H1 (cell line): Measurements from ENCODE around the gene RCSD1. TPM values are rescaled to one million over a fixed set of nuclear protein-coding genes. Genes with fewer than 3 reads are reported as not detected.

Source experiments
- CTCF ChIA-PET: fragments of 300-600 bp; sonication (Branson Sonifier 250); formaldehyde crosslinking; loops from one replicate; lab custom pipeline; 2021; ENCODE audit not compliant: partially characterized antibody; lab: Charles Lee
- POLR2A ChIA-PET: fragments of 300-600 bp; sonication (Branson Sonifier 250); formaldehyde crosslinking; loops from one replicate; lab custom pipeline; 2021; ENCODE audit warnings: inconsistent platforms; ENCODE audit not compliant: partially characterized antibody; lab: Charles Lee
- DNase-seq, 2 experiments: peaks; one replicate each; pipeline versions ENCODE4 v3.0.0 to v3.0.0-alpha.2; 2010 to 2022; ENCODE audit warnings: low spot score in 2 of 2, low read depth in 1 of 2, mixed read lengths in 1 of 2
- FAIRE-seq: peaks from 2 replicates; lab custom pipeline; 2011; peaks lifted over from hg19 to GRCh38; lab: Jason Lieb, UNC
- H2AFZ ChIP-seq: 2 replicates; pipeline ENCODE4 v1.8.1; 2012; ENCODE audit warnings: low read length, inconsistent platforms
- H2AK5ac ChIP-seq: 2 replicates; pipeline ENCODE4 v1.6.1; 2013; ENCODE audit warnings: low read depth, low read length
- H2BK120ac ChIP-seq: replicated peaks from 2 replicates; pipeline ENCODE3; 2013; ENCODE audit warnings: low read depth, low read length, inconsistent platforms
- H2BK12ac ChIP-seq: 2 replicates; pipeline ENCODE4 v1.6.1; 2013; ENCODE audit warnings: low read depth, low read length
- H2BK15ac ChIP-seq: 2 replicates; pipeline ENCODE4 v1.6.1; 2013; ENCODE audit warnings: low read length
- H2BK20ac ChIP-seq: 2 replicates; pipeline ENCODE4 v1.6.1; 2013; ENCODE audit warnings: low read length
- H2BK5ac ChIP-seq: 2 replicates; pipeline ENCODE4 v1.6.1; 2013; ENCODE audit warnings: low read depth, low read length
- H3K14ac ChIP-seq: 2 replicates; pipeline ENCODE4 v1.6.1; 2013; ENCODE audit warnings: inconsistent platforms; ENCODE audit not compliant: insufficient read length
- H3K18ac ChIP-seq: 2 replicates; pipeline ENCODE4 v1.6.1; 2013; ENCODE audit warnings: low read length; ENCODE audit errors: extremely low read depth
- H3K23ac ChIP-seq: 2 replicates; pipeline ENCODE4 v1.6.1; 2013; ENCODE audit warnings: inconsistent platforms; ENCODE audit not compliant: insufficient read length
- H3K23me2 ChIP-seq: 2 replicates; pipeline ENCODE4 v1.6.1; 2013; ENCODE audit warnings: low read depth, low read length
- H3K27ac ChIP-seq: 2 replicates; pipeline ENCODE4 v1.6.1; 2011; ENCODE audit warnings: low read depth, low read length, inconsistent platforms
- H3K27me3 ChIP-seq, 4 experiments: replicated peaks in 1 of 4; 1 replicate in 1 of 4; 2 replicates in 3 of 4; pipeline versions ENCODE4 v1.6.1 to v1.8.1; 2011 to 2013; ENCODE audit warnings: low read length in 3 of 4, mild to moderate bottlenecking in 3 of 4, inconsistent platforms in 2 of 4, mixed read lengths in 2 of 4, moderate library complexity in 1 of 4; ENCODE audit not compliant: control insufficient read depth in 3 of 4, insufficient read depth in 3 of 4; ENCODE audit errors: extremely low read depth in 1 of 4
- H3K36me3 ChIP-seq, 4 experiments: 2 replicates each; pipeline versions ENCODE4 v1.6.1 to v1.8.1; 2011 to 2013; ENCODE audit warnings: mild to moderate bottlenecking in 4 of 4, low read length in 3 of 4, moderate library complexity in 2 of 4, control low read depth in 1 of 4, inconsistent platforms in 1 of 4; ENCODE audit not compliant: insufficient read depth in 4 of 4, control insufficient read depth in 2 of 4
- H3K4ac ChIP-seq: replicated peaks from 2 replicates; pipeline ENCODE3; 2013; ENCODE audit warnings: low read length, low read depth, mixed read lengths, inconsistent platforms; ENCODE audit not compliant: insufficient read length
- H3K4me1 ChIP-seq, 4 experiments: replicated peaks in 1 of 4; 1 replicate in 1 of 4; 2 replicates in 3 of 4; pipeline versions ENCODE4 v1.6.1 to v1.8.1; 2011 to 2013; ENCODE audit warnings: low read length in 3 of 4, inconsistent platforms in 2 of 4, mixed read lengths in 1 of 4; ENCODE audit not compliant: insufficient read depth in 4 of 4, control insufficient read depth in 3 of 4
- H3K4me2 ChIP-seq, 2 experiments: 2 replicates each; pipeline versions ENCODE4 v1.6.1 to v1.8.1; 2011 to 2013; ENCODE audit warnings: low read depth in 2 of 2, low read length in 2 of 2, control low read depth in 1 of 2, inconsistent platforms in 1 of 2, mild to moderate bottlenecking in 1 of 2; ENCODE audit not compliant: insufficient read depth in 1 of 2
- H3K4me3 ChIP-seq, 4 experiments: fragments of 200-600, 300-600 bp in 1 of 4; sonication (generic), shearing (Covaris generic), sonication (Bioruptor Twin) in 1 of 4; 2 replicates each; pipeline versions ENCODE4 v1.5.1 to v1.8.1; 2011 to 2016; ENCODE audit warnings: low read length in 4 of 4, low read depth in 3 of 4, control low read depth in 2 of 4, inconsistent platforms in 2 of 4, mild to moderate bottlenecking in 2 of 4, mixed read lengths in 1 of 4, moderate library complexity in 1 of 4; ENCODE audit not compliant: insufficient read depth in 2 of 4; ENCODE audit errors: extremely low read depth in 1 of 4
- H3K56ac ChIP-seq: replicated peaks from 2 replicates; pipeline ENCODE3; 2013; ENCODE audit warnings: low read depth, mild to moderate bottlenecking, mixed read lengths, low read length, inconsistent platforms; ENCODE audit not compliant: insufficient read length
- H3K79me1 ChIP-seq: 2 replicates; pipeline ENCODE4 v1.6.1; 2013; ENCODE audit warnings: low read depth, low read length, control low read depth
- H3K79me2 ChIP-seq, 2 experiments: 2 replicates each; pipeline versions ENCODE4 v1.6.1 to v1.8.1; 2012 to 2013; ENCODE audit warnings: low read length in 2 of 2, mild to moderate bottlenecking in 2 of 2, inconsistent platforms in 1 of 2; ENCODE audit not compliant: insufficient read depth in 2 of 2, control insufficient read depth in 1 of 2
- H3K9ac ChIP-seq, 4 experiments: replicated peaks in 1 of 4; 1 replicate in 1 of 4; 2 replicates in 3 of 4; pipeline versions ENCODE4 v1.6.1 to v1.8.1; 2011 to 2013; ENCODE audit warnings: low read depth in 3 of 4, low read length in 3 of 4, control low read depth in 2 of 4, mild to moderate bottlenecking in 2 of 4, moderate library complexity in 2 of 4, inconsistent platforms in 1 of 4; ENCODE audit errors: extremely low read depth in 1 of 4
- H3K9me3 ChIP-seq, 2 experiments: 2 replicates each; pipeline versions ENCODE4 v1.6.1 to v1.8.1; 2012 to 2013; ENCODE audit warnings: mild to moderate bottlenecking in 2 of 2, moderate library complexity in 2 of 2, control low read depth in 1 of 2, inconsistent platforms in 1 of 2, low read depth in 1 of 2, low read length in 1 of 2, mixed read lengths in 1 of 2; ENCODE audit not compliant: insufficient read depth in 2 of 2
- H4K20me1 ChIP-seq, 2 experiments: replicated peaks in 1 of 2; 2 replicates each; pipeline versions ENCODE3 to v1.8.1; 2011 to 2013; ENCODE audit warnings: inconsistent platforms in 2 of 2, low read length in 2 of 2, mild to moderate bottlenecking in 1 of 2; ENCODE audit not compliant: insufficient read depth in 2 of 2, control insufficient read depth in 1 of 2
- H4K5ac ChIP-seq: 2 replicates; pipeline ENCODE4 v1.6.1; 2013; ENCODE audit warnings: low read length, low read depth, mixed read lengths, inconsistent platforms; ENCODE audit not compliant: insufficient read length
- H4K8ac ChIP-seq: 2 replicates; pipeline ENCODE4 v1.8.0; 2013; ENCODE audit warnings: mild to moderate bottlenecking, moderate library complexity, low read length, inconsistent platforms; ENCODE audit not compliant: insufficient read depth; ENCODE audit errors: extremely low read depth
- H4K91ac ChIP-seq: replicated peaks from 2 replicates; pipeline ENCODE3; 2013; ENCODE audit warnings: low read length, mixed read lengths, inconsistent platforms; ENCODE audit not compliant: insufficient read length
- CHD1 ChIP-seq: IDR thresholded peaks from 2 replicates; pipeline ENCODE4 v1.6.1; 2012; ENCODE audit warnings: low read depth, low read length, improper control_type of control experiment
- POLR2AphosphoS5 ChIP-seq: IDR thresholded peaks from 2 replicates; pipeline ENCODE4 v1.6.1; 2011; ENCODE audit warnings: low read depth, low read length
- RFX5 ChIP-seq: IDR thresholded peaks from 2 replicates; pipeline ENCODE4 v1.6.1; 2011; ENCODE audit warnings: low read depth, low read length, improper control_type of control experiment, borderline replicate concordance
- RXRA ChIP-seq: IDR thresholded peaks from 2 replicates; pipeline ENCODE4 v1.6.1; 2011; ENCODE audit warnings: low read depth, mild to moderate bottlenecking, low read length, moderate library complexity; ENCODE audit not compliant: insufficient read depth
- SIRT6 ChIP-seq: IDR thresholded peaks from one replicate; pipeline ENCODE4 v1.7.1; 2012; ENCODE audit warnings: low read length, inconsistent platforms
- SP4 ChIP-seq: IDR thresholded peaks from 2 replicates; pipeline ENCODE4 v1.6.1; 2012; ENCODE audit warnings: low read length, inconsistent platforms
- TBP ChIP-seq: IDR thresholded peaks from 2 replicates; pipeline ENCODE4 v1.6.1; 2011; ENCODE audit warnings: low read depth, low read length, improper control_type of control experiment
- WGBS, 2 experiments: shearing (Covaris generic) in 1 of 2; methylation state at CpG; one replicate each; pipeline versions ENCODE4 v1.1.6 to v1.1.7; 2013 to 2015; ENCODE audit warnings: low lambda C conversion rate in 2 of 2, mixed read lengths in 2 of 2, inconsistent platforms in 1 of 2, low coverage in 1 of 2, missing lambda C conversion rate in 1 of 2; ENCODE audit not compliant: insufficient replicate concordance in 2 of 2, insufficient coverage in 1 of 2, insufficient read length in 1 of 2; ENCODE audit errors: extremely low coverage in 1 of 2, missing lambda C conversion rate in 1 of 2; 5-methylcytosine and 5-hydroxymethylcytosine counted together
- polyA plus RNA-seq, 7 experiments: library from polyadenylated mRNA; depleted of rRNA in 3 of 7; stranded (reverse) in 5 of 7; unstranded in 2 of 7; fragments of >200 nt in 5 of 7; fragments of 200-250 nt in 2 of 7; gene quantifications; 1 replicate in 5 of 7; 2 replicates in 1 of 7; 4 replicates in 1 of 7; pipeline versions ENCODE4 v1.2.1 to v1.2.3, GENCODE V29; 2011 to 2013; ENCODE audit warnings: missing spikeins in 2 of 7, mixed read lengths in 2 of 7
- total RNA-seq: library from RNA; stranded (reverse); fragmentation: NEBNext Ultra II Directional; extraction: Animal tissue kit (Norgen Biotek cat#: 25700); gene quantifications from 2 replicates; pipeline ENCODE4 v1.2.1, GENCODE V29; 2021

The RCSD1 gene
- total and polyA plus RNA-seq, 2 of the 8 experiments (the other 6 are each of a cell fraction or from before 2014, with no cell fraction given) = 0.47 to 0.69 TPM

GRCh38 chr1:167668108-167668507 lies 38.1 kb downstream of the RCSD1 start:
- Histone ChIP-seq H2BK15ac (no peak overlapping the region), H3K4me3 (no peak overlapping the region), H4K20me1 (no peaks in the 10 kb centered on the region), H3K4me2 (no peak overlapping the region), H3K23me2 (no peaks in the 10 kb centered on the region; the same call in 1 of the 2 replicates), H3K56ac (no peak overlapping the region), H4K5ac (no peak overlapping the region), H3K79me2 (no peaks in the 10 kb centered on the region), H3K23ac (no peak overlapping the region), H2AK5ac (no peak overlapping the region), H2BK120ac (no peak overlapping the region), H3K4ac (no peak overlapping the region), H3K4me1 (peaks cover 0 to 4% (median 0%) of the 10 kb centered on the region in 4 experiments; a peak in 1 of 7 replicates), H3K18ac (no peak overlapping the region), H2AFZ (no peak overlapping the region), H3K14ac (no peak overlapping the region), H2BK20ac (no peak overlapping the region), H4K8ac (no peak overlapping the region), H3K9me3 (no peaks in the 10 kb centered on the region), H2BK5ac (no peak overlapping the region), H3K27me3 (0 out of 7 replicates have a peak, but pooled peaks cover 0 to 1% (median 0%) of the 10 kb centered on the region in 4 experiments), H3K36me3 (no peaks in the 10 kb centered on the region), H2BK12ac (no peak overlapping the region), H3K9ac (no peak overlapping the region), H4K91ac (no peak overlapping the region), H3K27ac (no peak overlapping the region), H3K79me1 (no peaks in the 10 kb centered on the region)
- FAIRE-seq (no peak), DNase-seq (no peak)
- CTCF ChIA-PET = interaction anchor here (1.4 to 2.8 kb wide), 4 partner anchors 19 to 400 kb away, joined by 3 to 13 read pairs (median 4); no protein-coding TSS in a partner anchor
- 92% methylated on average over 6 of the region's 6 CpGs; no CpG with 5 or more reads in 1 of the 2 experiments for WGBS, 2 experiments
- POLR2A ChIA-PET = no interaction called here
- TF ChIP-seq TBP = no peak
- no peak for TF ChIP-seq CHD1
- TF ChIP-seq RXRA = no peak
- TF ChIP-seq SP4 = no peak
- no peak for TF ChIP-seq POLR2AphosphoS5
- no peak for TF ChIP-seq RFX5
- TF ChIP-seq SIRT6 = no peak
